HG03442 (cell line): ENCODE data around the gene LDOC1.
"Not testable (repeated sequence)": the region's sequence is repeated elsewhere in the genome, so short reads cannot be mapped to it uniquely, and the experiment has no call there.

Source experiments
- ATAC-seq: cut with Tn5 transposase; IDR thresholded peaks from one replicate; pipeline ENCODE4 v1.9.1; 2021; ENCODE audit warnings: mild to moderate bottlenecking, moderate library complexity; ENCODE audit not compliant: unreplicated experiment

The LDOC1 gene

GRCh38 chrX:141176586-141177451 is at the start of gene LDOC1:
LDOC1 (minus strand) TSS chrX:141177129; CDS start chrX:141177021, 108 bp downstream.
- no peak for ATAC-seq

- no peak for ATAC-seq
These were observed 44.7 kb upstream of the LDOC1 start for GRCh38 chrX:141221611-141222010.

- no peak for ATAC-seq
These were observed 43.5 kb upstream of the LDOC1 start for GRCh38 chrX:141220342-141221008.

DNA sequence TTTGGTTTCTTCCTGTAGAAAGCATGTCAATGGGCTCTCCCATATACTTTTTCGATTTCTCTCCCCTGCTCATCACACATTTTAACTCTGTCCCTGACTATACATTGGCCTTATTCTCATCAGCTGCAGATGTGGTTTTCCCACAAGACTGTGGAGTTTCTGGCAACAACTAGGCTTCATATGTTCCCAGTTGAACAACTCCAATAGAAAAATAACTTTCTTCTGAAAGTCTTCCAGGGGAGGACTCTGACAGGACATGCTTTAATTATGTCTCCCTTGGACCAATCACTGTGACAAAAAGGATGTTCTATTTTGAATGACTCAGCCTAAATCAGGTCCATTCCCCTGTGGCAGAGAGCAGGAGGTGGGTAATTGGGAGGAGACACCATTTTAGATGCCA is 37.3 kb upstream of the LDOC1 start:
- no peak for ATAC-seq

- no peak for ATAC-seq
These were observed 25.0 kb upstream of the LDOC1 start for GRCh38 chrX:141201962-141202361.

DNA sequence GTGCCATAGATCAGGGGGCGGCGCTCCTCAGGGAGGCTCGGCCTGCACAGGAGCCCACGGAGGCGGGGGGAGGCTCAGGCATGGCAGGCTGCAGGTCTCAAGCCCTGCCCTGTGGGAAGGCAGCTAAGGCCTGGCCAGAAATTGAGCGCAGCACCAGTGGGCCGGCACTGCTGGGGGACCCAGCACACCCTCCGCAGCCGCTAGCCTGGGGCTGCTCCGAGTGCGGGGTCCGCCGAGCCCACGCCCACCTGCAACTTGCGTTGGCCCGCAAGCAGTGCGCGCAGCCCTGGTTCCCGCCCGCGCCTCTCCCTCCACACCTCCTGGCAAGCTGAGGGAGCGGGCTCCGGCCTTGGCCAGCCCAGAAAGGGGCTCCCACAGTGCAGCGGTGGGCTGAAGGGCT is 11.6 kb upstream of the LDOC1 start:
- ATAC-seq = not testable (repeated sequence)

DNA sequence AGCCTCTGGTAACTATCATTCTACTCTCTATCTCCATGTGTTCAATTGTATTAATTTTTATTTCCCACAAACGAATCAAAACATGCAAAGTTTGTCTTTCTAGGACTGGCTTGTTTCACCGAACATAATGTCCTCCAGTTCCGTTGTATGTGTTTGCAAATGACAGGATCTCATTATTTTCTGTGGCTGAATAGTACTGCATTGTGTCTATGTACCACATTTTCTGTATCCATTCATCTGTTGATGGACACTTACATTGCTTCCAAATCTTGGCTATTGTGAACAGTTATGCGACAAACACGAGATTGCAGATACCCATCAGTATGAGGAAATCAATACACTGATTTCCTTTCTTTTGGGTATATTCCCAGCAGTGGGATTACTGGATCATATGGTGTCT is 8.4 kb upstream of the LDOC1 start:
- ATAC-seq = no peak

- ATAC-seq = no peak
These were observed 6.1 kb upstream of the LDOC1 start for GRCh38 chrX:141183000-141183399.

DNA sequence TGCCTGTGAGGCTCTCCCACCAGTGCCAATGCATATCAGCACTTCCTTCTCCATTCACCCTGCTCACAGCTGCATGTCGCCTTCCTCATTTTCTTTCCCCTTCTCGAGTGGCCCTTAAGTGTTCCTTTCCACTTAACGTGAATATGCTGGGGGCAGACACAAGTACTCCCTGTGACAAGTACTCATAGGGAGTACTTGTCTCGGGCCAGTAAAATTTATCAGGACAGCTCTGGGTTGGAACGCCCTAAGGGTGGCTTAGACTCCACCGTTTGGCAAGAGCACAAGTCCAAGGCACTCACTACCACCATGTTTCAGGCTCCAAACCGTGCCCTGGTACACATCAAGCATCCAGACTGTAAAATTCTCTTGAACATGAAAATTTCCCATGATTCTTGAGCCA is 3.9 kb upstream of the LDOC1 start:
- no peak for ATAC-seq

DNA sequence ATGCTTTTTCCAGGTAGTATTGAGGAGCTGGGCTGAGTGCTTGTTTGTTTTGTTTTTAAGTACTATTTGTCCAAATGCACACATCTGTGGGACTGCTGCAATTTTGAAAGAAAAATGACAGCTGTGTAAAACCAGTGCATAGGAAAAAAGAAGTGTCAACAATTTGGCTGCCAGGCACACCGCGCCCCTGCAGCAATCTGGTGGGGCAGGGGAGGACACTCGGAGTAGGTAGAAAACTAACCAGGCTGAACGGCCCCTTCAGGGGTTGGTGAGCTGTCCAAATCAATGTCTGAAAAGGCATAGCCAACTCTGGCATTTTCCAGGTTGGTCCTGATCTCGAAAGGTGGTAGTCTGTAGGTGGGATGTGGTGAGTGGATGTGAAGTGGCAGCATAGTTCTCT is 1.1 kb downstream of the LDOC1 start:
- ATAC-seq = no peak

DNA sequence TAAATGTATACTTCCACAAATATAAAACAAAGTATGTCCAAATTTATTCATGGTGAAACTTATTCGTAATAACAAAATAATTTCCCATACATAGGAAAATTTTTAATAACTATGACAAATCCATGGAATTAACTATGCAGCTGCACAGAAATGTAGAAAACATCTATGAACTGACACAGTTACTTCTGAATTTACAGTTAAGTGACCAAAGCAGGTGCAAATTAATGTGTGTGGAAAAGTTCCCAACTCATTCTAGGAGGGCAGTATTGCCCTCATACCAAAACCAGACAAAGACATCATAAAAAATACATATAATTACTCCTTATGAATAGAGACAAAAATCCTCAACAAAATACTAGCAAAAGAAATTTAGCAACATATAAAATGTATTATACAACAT is 12.5 kb downstream of the LDOC1 start:
- ATAC-seq = no peak

DNA sequence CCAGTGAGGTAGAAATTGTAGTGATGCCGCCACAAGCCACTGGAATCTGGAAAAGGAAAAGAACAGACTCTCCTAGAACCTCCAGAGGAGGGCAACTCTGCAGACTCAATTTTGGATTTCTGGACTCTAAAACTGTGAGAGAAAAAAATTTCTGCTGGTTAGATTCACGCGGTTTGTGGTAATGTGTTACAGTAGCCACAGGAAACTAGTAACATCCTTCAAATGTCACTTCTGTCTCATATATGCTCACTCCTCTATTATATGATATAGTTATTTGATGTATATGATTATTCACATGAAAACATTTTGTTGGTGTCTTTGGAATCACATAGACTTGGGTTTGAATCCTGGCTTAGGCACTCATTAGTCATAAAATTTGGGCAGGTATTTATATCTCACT is 18.8 kb downstream of the LDOC1 start:
- no peak for ATAC-seq

- ATAC-seq = not testable (repeated sequence)
These were observed 21.7 kb downstream of the LDOC1 start for GRCh38 chrX:141155231-141155630.

- no peak for ATAC-seq
These were observed 34.0 kb downstream of the LDOC1 start for GRCh38 chrX:141142946-141143345.

DNA sequence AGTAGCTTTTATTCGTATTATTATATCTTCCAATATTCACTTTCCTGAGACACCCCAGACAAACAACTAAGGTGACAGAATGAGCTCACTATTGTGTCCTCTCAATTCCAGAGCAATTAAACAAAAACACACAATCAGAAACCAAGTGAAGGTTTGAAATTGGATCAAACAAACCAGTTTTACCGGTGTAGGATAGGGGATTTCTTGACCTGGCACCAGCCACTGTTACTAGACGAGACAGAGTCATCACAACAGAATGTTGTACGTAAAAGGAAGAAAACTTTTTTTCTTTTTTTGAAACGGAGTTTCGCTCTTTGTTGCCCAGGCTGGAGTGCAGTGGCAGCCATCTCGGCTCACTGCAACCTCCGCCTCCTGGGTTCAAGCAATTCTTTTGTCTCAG is 43.7 kb downstream of the LDOC1 start:
- ATAC-seq = no peak

DNA sequence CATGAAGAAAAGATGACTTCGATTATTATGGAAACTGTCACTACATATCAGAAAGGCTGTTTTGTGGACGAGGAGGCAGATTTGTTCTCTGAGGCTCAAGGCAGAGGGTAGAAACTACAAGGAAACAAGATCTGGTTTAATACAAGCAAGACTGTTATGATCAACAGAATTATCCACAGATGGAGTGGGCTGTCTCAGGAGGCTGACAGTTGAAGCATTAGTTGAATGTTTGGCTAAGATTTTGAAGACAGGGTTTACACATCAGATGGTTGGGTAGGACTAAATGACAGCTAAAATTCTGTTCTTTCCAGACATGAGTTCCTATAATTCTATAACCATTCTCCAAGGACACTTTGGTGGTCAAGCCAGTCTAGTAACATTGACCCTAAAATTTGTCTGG is 49.8 kb downstream of the LDOC1 start:
- ATAC-seq = no peak
